Brain microvascular endothelial cell (primary cell): ENCODE results near the gene TBC1D7.

Experiments
- DNase-seq: peaks from one replicate; pipeline ENCODE4 v3.0.0-alpha.2; 2020
- H3K27ac ChIP-seq: fragments of 250-450 bp; sonication (Bioruptor Pico); 2 replicates; pipeline ENCODE4 v1.5.1; 2020; ENCODE audit warnings: mild to moderate bottlenecking, moderate library complexity
- H3K27me3 ChIP-seq: fragments of 250-450 bp; sonication (Bioruptor Pico); replicated peaks from 2 replicates; pipeline ENCODE4 v1.5.1; 2020; ENCODE audit warnings: mild to moderate bottlenecking
- H3K36me3 ChIP-seq: fragments of 250-450 bp; sonication (Bioruptor Pico); replicated peaks from 2 replicates; pipeline ENCODE4 v1.5.1; 2020; ENCODE audit warnings: mild to moderate bottlenecking
- H3K4me3 ChIP-seq: 2 replicates; pipeline ENCODE4 v1.5.1; 2011; ENCODE audit warnings: low read depth, mild to moderate bottlenecking, control low read depth, low read length, moderate library complexity
- in situ Hi-C: cut with HindIII; loops from 2 replicates; pipeline ENCODE4 v1.10.0; 2017; ENCODE audit warnings: low sequenced_read_pairs, low pct_ligation_motif_present
- TF ChIP-seq, protein P1 (sequence below): IDR thresholded peaks from 2 replicates; pipeline ENCODE4 v1.5.1; 2011; ENCODE audit warnings: low read depth, mild to moderate bottlenecking, moderate library complexity, low read length, control low read depth, inconsistent platforms; ENCODE audit errors: missing control alignments

The TBC1D7 gene

GRCh38 chr6:13368731-13369115 is 40.4 kb upstream of the TBC1D7 start:
- in situ Hi-C loops: no loop called here

DNA sequence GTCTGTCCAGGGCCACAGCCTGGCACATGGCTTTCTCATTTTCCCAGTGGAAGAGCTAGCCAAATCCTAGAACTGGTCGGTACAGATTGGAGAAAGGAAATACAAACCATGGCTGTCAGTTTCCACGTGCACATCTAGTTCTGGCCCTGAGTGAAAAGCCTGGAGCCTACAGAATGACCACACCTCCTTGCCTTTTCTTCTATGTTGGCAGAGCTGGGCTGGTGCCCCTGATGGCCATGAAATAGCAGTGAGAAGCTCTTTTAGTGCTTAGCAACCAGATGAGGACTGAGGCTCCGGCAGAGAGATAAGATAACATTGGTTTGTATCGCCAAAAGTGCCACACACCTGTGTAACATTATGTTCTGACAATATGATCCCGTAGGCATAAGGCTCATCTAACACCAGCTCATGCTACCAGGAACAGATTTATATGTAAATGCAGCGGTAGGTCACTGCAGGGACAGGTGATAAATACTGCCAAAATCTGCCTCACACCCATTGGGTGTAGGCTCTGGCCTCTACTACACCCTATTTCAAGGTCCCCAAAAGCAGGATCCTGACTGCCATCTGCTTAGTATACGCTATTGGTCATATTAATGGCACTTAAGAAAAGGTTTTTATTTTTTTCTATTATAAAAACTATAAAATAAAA is 39.9 kb upstream of the TBC1D7 start:
- in situ Hi-C loops: no loop called here
- no peak overlapping the region for H3K27ac ChIP-seq
- no peak for DNase-seq
- TF ChIP-seq, protein P1, sequence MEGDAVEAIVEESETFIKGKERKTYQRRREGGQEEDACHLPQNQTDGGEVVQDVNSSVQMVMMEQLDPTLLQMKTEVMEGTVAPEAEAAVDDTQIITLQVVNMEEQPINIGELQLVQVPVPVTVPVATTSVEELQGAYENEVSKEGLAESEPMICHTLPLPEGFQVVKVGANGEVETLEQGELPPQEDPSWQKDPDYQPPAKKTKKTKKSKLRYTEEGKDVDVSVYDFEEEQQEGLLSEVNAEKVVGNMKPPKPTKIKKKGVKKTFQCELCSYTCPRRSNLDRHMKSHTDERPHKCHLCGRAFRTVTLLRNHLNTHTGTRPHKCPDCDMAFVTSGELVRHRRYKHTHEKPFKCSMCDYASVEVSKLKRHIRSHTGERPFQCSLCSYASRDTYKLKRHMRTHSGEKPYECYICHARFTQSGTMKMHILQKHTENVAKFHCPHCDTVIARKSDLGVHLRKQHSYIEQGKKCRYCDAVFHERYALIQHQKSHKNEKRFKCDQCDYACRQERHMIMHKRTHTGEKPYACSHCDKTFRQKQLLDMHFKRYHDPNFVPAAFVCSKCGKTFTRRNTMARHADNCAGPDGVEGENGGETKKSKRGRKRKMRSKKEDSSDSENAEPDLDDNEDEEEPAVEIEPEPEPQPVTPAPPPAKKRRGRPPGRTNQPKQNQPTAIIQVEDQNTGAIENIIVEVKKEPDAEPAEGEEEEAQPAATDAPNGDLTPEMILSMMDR: no peak
- no peak overlapping the region for H3K4me3 ChIP-seq
- H3K27me3 ChIP-seq: no peaks in the 10 kb centered on the region
- no peaks in the 10 kb centered on the region for H3K36me3 ChIP-seq

More at GRCh38 chr6:13368731-13369115, 40.4 kb upstream of the TBC1D7 start:
- H3K36me3 ChIP-seq: no peaks in the 10 kb centered on the region
- no peak for DNase-seq
- H3K27me3 ChIP-seq: no peaks in the 10 kb centered on the region
- TF ChIP-seq, protein P1: no peak
- H3K4me3 ChIP-seq: no peak overlapping the region
- H3K27ac ChIP-seq: no peak overlapping the region

DNA sequence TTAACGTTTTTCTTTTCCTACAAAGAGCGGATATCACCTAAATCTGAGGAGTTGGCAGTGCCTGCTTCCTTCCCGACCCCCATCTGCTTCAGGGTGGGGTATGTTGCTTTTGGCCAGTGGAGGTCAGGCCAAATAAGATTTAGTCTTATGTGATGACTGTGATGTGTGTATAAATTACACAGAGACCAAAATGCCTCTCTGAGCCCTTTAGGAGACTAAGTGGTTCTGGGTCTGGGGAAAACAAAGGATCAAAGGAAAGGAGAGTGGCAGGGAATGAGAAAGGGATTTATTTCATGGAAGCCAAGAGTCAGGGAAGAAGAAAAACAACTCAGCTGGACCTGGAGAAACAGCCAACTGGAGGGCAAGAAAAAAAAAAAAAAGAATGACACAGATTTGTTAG is 39.1 kb upstream of the TBC1D7 start:
- no peaks in the 10 kb centered on the region for H3K36me3 ChIP-seq
- in situ Hi-C loops: no loop called here
- TF ChIP-seq, protein P1: no peak
- H3K27ac ChIP-seq: no peak overlapping the region
- H3K4me3 ChIP-seq: no peak overlapping the region
- DNase-seq: no peak
- no peaks in the 10 kb centered on the region for H3K27me3 ChIP-seq

DNA sequence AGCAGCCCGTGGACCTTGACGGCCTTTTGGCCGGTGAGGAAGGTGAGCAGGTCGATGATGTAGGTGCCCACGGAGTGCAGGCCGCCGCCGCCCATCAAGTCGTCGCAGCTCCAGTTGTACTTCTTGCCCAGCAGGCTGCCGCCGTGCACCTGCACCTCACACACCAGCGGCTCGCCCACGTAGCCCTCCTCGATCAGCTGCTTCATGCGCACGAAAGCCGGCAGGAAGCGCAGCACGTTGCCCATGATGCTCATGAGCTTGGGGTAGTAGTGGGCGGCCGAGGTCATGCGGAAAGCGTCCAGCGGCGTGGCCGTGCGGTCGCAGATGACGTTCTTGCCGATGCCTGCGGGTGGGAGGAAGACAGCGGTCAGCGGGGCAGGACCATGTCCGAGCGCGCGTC is 37.0 kb upstream of the TBC1D7 start:
- Histone ChIP-seq H3K27ac (no peak overlapping the region), H3K4me3 (no peak overlapping the region), H3K36me3 (no peaks in the 10 kb centered on the region), H3K27me3 (no peaks in the 10 kb centered on the region)
- DNase-seq: no peak
- TF ChIP-seq, protein P1: no peak
- in situ Hi-C loops: no loop called here

DNA sequence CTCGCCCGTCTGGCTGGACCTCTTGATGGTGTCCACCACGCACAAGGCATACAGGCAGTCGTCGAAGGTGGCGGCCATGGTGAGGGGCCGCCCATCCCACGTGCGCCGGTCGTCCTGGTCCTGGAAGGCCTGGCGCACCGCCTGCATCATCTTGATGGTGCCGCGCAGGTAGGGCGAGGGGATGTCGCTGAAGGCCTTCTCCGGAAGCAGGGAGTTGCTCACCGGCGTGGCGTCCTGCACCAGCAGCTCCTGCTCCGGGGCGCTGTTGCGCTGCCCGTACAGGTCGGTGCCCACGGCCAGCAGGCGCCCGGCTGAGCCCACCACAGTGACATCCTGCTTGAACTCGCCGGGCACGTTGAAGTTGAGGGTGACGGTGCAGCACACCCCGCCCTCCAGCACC is 36.5 kb upstream of the TBC1D7 start:
- Histone ChIP-seq H3K4me3 (no peak overlapping the region), H3K27me3 (no peaks in the 10 kb centered on the region), H3K36me3 (no peaks in the 10 kb centered on the region), H3K27ac (no peak overlapping the region)
- DNase-seq: no peak
- TF ChIP-seq, protein P1: no peak
- in situ Hi-C loops: no loop called here

DNA sequence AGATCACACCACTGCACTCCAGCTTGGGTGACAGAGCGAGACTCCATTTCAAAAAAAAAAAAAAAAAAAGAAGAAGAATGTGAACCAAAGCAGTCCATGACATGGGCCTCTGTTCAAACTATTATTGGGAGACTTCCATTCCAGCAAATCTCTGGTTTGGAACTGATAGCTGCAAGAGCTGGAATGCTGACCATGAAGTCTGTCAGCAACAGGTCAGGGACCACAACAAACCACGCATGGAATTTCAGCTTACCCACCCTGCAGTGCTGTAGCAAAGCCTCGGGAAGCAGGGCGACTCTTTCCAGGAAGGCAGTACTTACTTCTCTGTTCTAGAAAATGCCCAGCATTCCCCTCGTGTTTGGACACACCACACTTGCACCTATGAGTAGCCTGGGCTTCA is 34.1 kb upstream of the TBC1D7 start:
- no peak for DNase-seq
- Histone ChIP-seq H3K27me3 (no peaks in the 10 kb centered on the region), H3K27ac (no peak overlapping the region), H3K4me3 (no peak overlapping the region), H3K36me3 (no peaks in the 10 kb centered on the region)
- in situ Hi-C loops: no loop called here
- TF ChIP-seq, protein P1: no peak
